ENCODE results near the gene TIGD3.

- TF ChIP-seq CTCF (IDR thresholded peaks at IDR 0.05) (no peak), POLR2A (IDR thresholded peaks at IDR 0.05) (no peak), EP300 (IDR thresholded peaks at IDR 0.05; ENCODE audit: low read depth) (no peak), POLR2AphosphoS5 (IDR thresholded peaks at IDR 0.05) (no peak)
Measured at GRCh38 chr11:65327021-65327420, 27.5 kb upstream of the TIGD3 start.
